ENCODE measurements around the gene JPT1.

Gene JPT1

GRCh38 chr17:75114552-75115314 lies 39.6 kb downstream of the JPT1 start:
- Histone ChIP-seq H3K27ac (peak overlapping the region; percentile 70 to 93), H3K4me3 (peak overlapping the region; percentile 76)
- TF ChIP-seq CTCF (IDR thresholded peaks at IDR 0.05): no peak
- no peak for DNase-seq (ENCODE audit: low spot score)

GRCh38 chr17:75113798-75114551 lies 40.3 kb downstream of the JPT1 start:
- TF ChIP-seq CTCF (IDR thresholded peaks at IDR 0.05): peak; percentile 95
- H3K27ac ChIP-seq: peak overlapping the region; percentile 70 to 93
- peak; percentile 89 for DNase-seq (ENCODE audit: low spot score)

GRCh38 chr17:75111777-75112335 lies 42.5 kb downstream of the JPT1 start:
- TF ChIP-seq CTCF (IDR thresholded peaks at IDR 0.05): no peak
- DNase-seq (ENCODE audit: low spot score): no peak
- H3K27ac ChIP-seq: no peak overlapping the region
- no peak overlapping the region for H3K4me3 ChIP-seq

More at GRCh38 chr17:75113798-75114551, 40.3 kb downstream of the JPT1 start:
- peak overlapping the region; percentile 76 for H3K4me3 ChIP-seq

GRCh38 chr17:75110234-75110937 lies 43.9 kb downstream of the JPT1 start:
- peak overlapping the region; percentile 32 to 77 for H3K27ac ChIP-seq
- DNase-seq (ENCODE audit: low spot score): no peak
- TF ChIP-seq CTCF (IDR thresholded peaks at IDR 0.05): no peak
- peak overlapping the region; percentile 87 for H3K4me3 ChIP-seq

GRCh38 chr17:75109407-75110233 lies 44.7 kb downstream of the JPT1 start, which contains the start of gene ARMC7:
Gene ARMC7 (plus strand): TSS chr17:75109969. CDS start chr17:75110289, 320 bp downstream.
- TF ChIP-seq CTCF (IDR thresholded peaks at IDR 0.05): no peak

GRCh38 chr17:75109046-75109406 lies 45.3 kb downstream of the JPT1 start:
- TF ChIP-seq CTCF (IDR thresholded peaks at IDR 0.05): no peak
- Histone ChIP-seq H3K4me3 (peak overlapping the region; percentile 87), H3K27ac (no peak overlapping the region)
- no peak for DNase-seq (ENCODE audit: low spot score)

More at GRCh38 chr17:75109407-75110233, 44.7 kb downstream of the JPT1 start, which contains the start of gene ARMC7:
- peak; percentile 90 for DNase-seq (ENCODE audit: low spot score)
- peak within 1 kb of the TSS; percentile 87 for H3K4me3 ChIP-seq
- H3K27ac ChIP-seq: peak within 1 kb of the TSS; percentile 32 to 77
